Activated T-cell treated with anti-CD3 and anti-CD28 coated beads for 24 hours (primary cell): ENCODE data around the gene TBC1D30.
"Not testable (repeated sequence)": the region's sequence is repeated elsewhere in the genome, so short reads cannot be mapped to it uniquely, and the experiment has no call there.

ENCODE experiments used
- DNase-seq: peaks from one replicate; pipeline ENCODE4 v3.0.0-alpha.2; 2020; ENCODE audit warnings: low read depth

The TBC1D30 gene, protein sequence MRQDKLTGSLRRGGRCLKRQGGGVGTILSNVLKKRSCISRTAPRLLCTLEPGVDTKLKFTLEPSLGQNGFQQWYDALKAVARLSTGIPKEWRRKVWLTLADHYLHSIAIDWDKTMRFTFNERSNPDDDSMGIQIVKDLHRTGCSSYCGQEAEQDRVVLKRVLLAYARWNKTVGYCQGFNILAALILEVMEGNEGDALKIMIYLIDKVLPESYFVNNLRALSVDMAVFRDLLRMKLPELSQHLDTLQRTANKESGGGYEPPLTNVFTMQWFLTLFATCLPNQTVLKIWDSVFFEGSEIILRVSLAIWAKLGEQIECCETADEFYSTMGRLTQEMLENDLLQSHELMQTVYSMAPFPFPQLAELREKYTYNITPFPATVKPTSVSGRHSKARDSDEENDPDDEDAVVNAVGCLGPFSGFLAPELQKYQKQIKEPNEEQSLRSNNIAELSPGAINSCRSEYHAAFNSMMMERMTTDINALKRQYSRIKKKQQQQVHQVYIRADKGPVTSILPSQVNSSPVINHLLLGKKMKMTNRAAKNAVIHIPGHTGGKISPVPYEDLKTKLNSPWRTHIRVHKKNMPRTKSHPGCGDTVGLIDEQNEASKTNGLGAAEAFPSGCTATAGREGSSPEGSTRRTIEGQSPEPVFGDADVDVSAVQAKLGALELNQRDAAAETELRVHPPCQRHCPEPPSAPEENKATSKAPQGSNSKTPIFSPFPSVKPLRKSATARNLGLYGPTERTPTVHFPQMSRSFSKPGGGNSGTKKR

DNA sequence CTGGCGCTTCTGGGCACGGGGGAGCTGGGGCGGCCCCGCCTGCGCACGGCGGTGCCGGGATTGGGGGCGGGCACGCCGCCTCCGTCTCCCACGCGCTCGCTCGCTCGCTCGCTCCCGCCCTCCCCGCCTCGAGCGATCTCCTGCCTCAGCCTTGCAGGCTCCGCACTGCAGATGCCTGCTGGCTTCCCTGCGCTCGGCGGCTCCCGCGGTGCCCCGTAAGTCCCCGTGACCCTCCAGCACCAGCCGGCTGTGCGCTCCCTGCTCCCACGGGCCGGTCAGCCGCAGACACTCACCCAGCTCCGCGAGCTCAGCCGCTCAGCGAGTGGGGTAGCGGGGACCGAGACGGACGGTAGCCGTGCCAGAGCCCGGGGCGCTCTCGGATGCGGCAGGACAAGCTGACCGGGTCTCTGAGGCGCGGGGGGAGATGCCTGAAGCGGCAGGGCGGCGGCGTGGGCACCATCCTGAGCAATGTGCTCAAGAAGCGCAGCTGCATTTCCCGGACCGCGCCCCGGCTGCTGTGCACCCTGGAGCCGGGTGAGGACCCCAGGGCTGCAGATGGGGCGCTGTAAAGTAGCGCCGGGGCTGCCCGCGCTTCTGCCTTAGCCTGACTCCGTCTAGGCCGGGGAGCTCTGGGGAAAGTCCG lies at the start of gene TBC1D30:
Gene TBC1D30 (plus strand): TSS at position 148 of the 643 bp plus-strand sequence. CDS start 233 bp downstream, at position 381.
- DNase-seq, result peak; percentile 4

DNA sequence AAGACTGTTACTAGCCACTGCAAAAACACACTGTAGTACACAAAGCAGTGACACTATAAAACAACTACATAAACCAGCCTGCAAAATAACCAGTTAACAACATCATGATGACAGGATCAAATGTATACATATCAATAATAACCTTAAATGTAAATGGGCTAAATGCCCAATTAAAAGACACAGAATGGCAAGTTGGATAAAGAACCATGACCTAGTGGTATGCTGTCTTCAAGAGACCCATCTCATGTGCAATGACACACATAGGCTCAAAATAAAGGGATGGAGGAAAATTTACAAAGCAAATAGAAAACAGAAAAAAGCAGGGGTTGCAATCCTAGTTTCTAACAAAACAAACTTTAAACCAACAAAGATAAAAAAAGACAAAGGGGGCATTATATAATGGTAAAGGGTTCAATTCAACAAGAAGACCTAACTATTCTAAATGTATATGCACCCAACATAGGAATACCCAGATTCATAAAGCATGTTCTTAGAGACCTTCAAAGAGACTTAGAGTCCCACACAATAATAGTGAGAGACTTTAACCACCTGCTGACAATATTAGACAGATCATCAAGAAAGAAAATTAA lies 49.2 kb upstream of the TBC1D30 start:
- not testable (repeated sequence) for DNase-seq

DNA sequence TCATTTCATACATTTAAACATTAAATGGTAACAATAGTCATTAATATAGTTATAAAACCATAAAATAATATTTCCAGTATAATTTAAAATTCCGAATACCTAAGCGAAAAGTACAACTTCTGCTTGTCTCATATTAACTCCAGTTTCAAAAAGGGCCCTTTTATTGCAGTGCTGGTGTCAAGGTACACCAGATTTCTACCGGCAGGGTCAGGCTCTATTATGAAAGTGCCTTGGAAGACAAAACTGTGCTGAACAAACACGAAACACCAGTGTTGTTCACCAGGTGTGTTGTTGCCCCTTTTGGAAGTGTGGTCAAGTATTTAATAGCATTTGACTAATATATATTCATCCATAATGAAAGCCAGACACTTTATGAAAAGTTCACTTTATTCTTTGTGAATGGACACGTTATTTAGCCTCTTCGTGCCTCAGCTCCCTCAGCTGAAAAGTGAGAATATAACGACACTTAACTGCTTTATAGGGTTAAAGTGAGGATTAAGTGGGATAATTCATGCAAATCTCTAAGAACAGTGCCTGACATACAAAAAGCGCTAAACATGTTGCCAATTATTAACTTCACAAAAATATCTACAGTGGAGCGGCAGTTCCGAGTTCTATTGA lies 45.0 kb upstream of the TBC1D30 start:
- no peak for DNase-seq

DNA sequence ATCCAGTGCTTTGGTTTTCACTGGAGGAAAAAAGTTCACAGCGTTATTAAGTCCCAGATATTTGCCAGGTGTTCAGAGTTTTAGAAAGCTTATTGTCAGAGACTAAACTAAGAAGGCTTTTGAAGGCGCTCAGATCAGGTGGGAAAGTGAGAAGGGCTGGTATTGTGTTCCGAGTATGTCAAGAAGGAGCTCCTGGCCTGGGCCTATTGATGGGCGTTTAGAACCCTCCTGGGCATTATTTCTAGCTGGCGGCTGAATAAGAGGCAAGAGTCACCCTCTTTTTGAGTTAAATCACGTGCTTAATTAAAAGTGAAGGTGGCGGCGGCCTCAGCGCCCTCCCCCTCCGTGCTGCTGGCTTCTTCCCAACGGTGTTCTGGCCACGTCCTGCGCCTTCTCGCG lies 44.3 kb upstream of the TBC1D30 start:
- DNase-seq, result no peak

DNA sequence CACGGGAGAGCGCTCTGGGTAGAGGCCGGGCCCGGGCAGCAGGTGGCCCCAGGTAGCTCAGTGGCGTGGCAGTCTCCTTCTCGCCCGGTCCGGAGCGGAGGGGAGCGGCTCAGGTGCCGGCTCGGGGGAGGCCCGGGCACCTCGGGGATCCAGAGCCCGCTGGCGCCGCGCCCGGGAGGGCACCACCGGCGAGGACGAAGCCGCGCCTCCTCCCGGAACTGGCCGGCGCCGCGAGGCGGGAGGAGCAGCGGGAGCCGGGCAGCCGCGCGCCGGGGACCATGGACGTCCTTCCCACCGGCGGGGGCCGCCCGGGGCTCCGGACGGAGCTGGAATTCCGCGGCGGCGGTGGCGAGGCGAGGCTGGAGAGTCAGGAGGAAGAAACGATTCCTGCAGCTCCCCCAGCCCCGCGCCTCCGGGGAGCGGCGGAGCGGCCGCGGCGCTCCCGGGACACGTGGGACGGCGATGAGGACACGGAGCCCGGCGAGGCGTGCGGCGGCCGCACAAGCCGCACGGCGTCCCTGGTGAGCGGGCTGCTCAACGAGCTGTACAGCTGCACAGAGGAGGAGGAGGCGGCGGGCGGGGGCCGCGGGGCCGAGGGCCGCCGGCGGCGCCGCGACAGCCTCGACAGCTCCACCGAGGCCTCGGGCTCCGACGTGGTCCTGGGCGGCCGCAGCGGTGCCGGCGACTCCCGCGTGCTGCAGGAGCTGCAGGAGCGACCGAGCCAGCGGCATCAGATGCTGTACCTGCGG lies 43.7 kb upstream of the TBC1D30 start:
- no peak for DNase-seq

DNA sequence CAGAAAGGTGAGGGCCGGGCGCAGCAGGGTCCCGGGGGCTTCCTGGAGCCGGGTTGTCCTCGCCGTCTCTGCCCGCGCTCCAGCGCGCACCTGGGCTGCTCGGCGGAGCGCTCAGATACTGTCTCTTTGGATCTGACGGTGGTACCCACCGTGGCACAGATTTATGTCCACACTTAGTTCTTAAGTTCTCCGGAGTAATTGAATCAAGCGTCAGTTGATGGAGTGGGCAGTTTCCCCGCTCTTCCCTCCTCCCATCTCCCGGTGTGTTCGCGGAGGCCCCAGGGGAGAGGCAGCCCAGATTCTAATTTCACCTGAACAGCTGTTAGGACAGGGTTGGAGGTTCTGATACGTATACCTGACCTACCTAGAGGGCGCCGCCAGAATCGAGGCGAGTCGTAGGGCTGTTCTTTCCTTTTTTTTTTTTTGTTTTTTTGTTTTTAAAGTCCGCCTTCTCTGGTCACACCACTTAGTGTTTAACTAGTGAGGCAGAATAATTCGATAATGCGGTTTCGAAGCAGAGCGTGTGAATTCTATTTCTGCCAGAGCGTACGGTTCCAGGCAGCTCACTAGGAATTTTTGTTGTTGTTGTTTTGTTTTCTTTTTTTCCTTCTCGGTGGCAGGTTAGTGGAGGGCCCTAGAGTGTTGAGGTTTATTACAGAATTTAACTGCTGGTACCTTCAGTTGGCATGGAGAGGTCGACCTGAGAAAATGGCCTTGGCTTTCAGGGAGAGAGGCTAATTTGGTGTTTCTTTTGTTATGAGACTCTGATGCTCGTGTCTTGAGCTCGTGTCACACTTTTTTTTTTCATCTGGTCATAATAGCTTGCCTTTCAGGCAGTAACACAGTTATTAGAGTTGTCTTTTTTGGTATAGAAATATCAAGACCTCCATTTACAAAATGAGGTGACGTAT lies 42.9 kb upstream of the TBC1D30 start:
- DNase-seq, result no peak

DNA sequence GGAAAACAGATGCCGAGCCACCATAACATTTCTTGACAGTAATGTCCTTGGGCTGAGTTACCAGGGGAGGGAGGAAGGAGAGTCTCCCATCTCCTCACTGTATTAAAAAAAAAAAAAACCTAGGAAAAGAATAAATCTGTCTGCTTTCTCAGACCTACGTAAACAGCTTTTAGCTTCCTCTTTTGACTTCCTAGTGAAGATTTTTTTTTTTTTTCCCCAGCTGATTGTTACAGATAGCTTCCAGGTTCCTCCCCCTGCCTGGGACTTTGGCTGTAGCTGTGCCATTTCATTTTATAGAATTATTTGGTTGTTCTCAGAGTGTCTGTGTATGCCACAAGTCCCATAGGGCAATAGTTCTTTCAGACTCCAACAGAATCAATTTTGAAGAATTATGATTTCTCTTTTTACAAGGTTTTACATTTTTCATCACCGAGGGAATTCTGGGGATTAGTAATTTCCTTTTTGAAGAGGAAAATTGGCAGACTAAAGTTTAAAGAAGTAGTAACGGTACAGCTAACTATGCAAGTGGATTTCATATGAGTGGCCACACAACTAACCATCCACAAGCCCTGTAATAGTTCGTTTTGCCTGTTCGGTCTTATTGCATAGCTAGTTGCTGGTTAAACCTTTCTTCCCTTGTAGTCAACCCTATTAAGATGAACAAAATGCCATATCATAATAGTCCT lies 42.1 kb upstream of the TBC1D30 start:
- no peak for DNase-seq

DNA sequence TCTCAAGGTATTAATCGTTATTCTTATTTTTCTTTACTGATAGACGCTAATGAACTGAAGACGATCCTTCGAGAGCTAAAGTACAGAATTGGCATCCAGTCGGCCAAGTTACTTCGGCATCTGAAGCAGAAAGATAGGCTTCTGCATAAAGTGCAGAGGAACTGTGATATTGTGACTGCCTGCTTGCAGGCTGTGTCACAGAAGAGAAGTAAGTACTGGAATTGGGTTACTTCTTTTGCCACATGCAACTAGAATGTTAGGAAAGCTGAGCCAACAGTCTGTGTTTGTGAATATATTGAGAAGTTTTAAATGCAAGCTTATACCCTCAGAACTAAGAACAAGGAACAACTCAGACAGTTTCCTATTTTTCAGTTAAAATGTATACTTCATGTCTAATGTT lies 38.6 kb upstream of the TBC1D30 start:
- DNase-seq, result no peak

DNA sequence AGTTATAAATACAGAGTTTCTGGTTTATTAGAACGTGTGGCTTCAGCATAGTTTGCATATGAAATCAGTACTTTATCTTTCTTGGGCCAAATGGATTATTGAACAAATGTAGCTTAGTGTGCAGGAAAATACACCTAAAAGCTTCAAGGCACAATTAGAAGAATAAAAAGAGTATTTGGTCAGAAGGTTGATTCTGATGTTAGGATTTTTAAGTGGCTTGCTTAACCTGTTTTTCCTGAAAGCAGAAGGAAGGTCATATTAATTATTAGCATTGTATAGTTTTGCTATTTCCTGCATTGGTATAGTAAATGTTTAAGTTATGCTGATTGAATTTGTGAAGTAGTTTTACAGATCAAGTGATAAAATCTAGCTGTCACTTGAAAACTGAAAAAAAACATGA lies 34.3 kb upstream of the TBC1D30 start:
- DNase-seq, result no peak

DNA sequence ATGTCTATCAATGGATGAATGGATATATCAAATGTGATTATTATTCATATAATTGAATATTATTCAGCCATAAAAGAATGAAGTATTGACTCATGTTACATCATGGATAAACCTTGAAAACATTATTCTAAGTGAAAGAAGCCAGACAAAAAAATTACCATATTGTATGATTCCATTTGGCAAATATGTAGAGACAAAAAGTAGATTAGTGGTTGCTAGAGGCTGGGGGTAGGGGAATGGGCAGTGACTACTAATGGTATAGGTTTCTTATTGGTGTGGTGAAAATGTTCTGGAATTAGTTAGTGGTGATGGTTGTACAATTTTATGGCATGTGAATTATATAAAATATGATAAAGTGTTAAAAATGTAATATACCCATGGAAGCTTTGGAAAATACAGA lies 33.4 kb upstream of the TBC1D30 start:
- DNase-seq, result no peak

DNA sequence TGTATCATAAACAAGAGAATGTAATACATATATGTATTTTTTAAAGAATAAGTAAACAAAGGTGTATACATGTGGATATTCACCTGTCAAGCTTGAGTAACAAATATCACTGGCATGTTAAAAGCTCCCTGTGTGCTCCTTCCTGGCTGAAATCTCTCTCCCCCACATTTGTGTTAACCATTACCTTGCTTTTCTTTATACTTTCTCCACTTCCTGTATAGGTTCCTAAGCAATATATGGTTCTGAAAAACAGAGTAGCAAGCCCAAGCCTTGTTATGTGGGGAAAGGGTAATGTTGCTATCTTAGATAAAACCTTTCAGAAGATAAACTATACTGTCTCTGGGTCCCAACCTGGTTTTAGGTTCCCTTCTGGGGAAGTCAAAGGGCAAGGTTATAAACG lies 32.3 kb upstream of the TBC1D30 start:
- no peak for DNase-seq

DNA sequence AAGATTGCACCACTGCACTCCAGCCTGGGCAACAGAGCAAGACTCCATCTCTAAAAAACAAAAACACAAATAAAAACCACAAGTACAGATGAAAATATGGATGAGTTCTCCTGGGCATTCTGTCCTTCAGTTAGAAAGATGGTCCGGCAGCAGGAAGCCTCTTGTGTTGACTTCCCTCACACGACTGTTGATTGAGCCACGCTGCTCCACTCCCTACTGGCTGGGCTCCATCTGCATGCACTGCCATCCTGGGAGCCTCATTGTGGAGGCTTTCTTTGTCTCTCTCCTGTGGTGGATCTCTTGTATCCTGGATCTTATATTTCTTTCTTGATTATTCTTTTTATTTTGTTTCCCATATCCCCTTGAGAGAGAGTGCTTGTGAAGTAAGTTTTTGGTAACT lies 30.8 kb upstream of the TBC1D30 start:
- no peak for DNase-seq

DNA sequence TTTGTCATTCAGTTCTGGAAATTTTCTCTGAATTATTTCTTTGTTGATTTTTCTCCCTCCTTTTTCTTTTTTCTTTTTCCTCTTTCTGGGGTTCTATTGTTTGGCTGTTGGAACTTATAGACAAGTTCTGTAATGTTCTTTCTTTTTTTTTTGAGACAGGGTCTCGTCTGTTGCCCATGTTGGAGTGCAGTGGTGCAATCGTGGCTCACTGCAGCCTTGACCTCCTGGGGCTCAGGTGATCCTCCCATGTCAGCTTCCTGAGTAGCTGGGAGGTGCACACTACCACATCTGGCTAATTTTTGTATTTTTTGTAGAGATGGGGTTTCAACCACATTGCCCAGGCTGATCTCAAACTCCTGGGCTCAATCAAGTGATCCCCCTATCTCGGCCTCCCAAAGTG lies 30.1 kb upstream of the TBC1D30 start:
- DNase-seq, result no peak

DNA sequence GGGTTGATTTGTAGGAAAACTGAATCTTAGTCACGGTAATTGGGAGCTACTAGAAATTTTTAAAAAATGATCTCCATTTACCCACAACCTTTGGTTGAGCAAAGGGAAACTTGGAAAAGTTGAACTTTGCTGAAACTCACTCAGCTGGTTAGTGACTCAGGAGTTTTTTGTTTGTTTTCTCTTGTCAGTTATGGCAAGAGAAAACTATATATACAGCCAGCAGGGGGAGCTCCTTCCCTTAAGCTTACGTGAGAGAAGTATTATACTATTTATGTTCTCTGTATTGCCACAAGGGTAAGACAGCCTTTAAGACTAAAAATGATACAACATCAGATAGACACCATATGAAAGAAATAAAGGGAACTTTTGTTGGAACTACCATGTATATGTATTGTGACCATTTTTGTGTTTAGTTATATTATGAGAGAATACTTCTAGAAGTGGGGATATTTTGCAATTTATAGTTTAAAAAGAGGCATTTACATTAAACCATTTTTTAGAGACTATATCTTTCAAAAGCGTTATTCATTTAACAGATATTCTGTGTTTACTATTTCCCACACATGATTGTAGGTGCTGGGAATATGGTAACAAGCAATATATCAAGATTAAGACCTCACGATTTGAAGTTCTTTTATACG lies 28.1 kb upstream of the TBC1D30 start:
- DNase-seq, result peak; percentile 58

DNA sequence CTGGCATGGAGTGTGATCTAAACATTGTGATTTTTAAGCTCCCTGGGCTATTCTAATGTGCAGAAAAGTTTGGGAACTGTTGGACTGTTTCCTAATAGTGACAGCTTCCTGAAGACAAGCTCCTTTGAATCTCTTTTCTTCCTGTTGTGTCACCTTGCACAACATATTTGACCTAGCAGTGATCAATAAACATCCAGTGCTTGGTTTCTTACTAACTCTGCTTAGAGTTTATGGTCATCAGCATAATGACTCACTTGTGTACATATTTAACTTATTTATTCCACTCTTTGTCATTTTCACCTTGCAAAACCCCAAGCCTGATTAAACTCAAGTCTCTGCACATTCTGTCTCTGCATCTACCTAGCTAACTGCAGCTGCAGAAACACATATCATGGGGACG lies 27.3 kb upstream of the TBC1D30 start:
- DNase-seq, result no peak

DNA sequence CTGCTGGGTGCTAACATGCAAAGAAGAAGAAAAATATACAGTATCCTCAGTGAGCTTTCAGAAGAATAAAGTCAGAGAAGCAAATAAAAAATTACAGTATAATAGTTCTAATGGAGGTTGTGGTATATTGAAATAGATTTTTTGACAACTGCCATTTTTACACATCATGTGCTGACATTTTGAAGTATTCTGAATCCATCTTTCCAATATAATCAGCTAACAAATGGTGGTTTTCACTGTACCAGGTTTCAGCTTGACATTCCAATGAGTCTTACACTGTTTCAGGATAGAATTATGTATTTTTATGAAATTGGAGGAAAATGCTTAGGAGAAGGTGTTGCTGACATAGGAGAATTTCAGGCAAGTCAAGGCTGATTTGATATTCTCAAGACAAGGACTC lies 26.3 kb upstream of the TBC1D30 start:
- DNase-seq, result no peak

DNA sequence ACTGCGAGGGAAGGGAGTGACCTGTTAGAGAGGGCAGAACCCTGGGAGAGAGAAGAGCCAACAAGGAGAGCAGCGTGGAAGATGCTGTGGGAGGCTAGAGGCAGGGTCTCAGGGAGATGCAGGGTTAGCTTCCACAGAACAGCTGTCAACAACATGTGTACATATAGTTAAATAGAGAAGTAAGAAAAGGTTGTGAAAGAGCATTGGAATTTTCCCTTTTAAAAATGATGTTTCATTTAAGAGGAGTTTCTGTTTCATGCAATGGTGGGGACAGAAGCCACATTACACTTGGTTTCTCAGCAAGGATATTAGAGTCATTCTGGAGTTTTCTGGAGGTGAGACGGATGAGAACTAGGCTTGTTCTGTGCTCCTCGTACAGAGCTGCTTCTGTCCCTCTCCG lies 23.8 kb upstream of the TBC1D30 start:
- no peak for DNase-seq

DNA sequence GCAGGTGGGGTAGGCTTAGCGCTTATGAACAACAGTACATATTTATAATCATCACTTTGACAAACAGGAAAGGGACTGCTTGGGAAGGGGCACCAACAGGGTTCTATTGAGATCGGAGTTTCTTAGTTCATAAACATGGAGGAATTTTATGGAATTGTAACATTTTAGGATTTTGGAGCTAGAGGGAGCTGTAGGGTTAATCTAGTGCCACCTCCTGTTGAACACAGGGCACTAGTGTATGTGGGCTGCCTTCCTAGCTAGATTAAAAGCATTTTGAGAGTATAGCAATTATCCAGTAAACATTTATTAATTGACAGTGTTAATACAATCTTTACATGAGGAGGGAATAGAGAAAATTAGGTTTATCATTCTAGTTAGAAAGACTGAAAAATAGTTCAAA lies 23.1 kb upstream of the TBC1D30 start:
- no peak for DNase-seq

DNA sequence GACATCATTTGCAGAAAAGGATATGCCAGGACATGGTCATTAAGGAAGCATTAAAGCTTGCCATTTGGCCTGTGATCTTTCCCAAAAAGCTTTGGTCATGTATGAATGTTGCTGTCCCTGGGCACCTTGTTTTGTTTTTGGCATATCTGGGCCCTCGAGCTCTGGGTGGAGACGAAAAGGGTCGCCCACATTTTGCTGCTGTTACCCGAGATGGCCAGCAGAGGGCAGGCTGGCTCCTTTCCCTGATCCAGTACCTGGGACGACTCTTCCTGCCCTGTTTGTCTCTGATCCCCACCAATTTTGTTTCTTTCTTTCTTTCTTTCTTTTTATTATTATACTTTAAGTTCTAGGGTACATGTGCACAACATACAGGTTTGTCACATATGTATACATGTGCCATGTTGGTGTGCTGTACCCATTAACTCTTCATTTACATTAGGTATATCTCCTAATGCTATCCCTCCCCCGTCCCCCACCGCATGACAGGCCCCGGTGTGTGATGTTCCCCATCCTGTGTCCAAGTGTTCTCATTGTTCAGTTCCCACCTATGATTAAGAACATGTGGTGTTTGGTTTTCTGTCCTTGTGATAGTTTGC lies 22.2 kb upstream of the TBC1D30 start:
- DNase-seq, result peak; percentile 48
